SK-N-SH treated with all-trans-retinoic acid at 6 μM for 48 hours (cell line): Measurements from ENCODE around the gene ZNF175.

Experiments used
- ATAC-seq: fragments of 200-7000 bp; cut with Tn5 transposase; 3 replicates; pipeline ENCODE4 v1.9.1; 2020; ENCODE audit warnings: mild to moderate bottlenecking, moderate library complexity
- ARNTL ChIP-seq: fragments of 450-650 bp; formaldehyde crosslinking; IDR thresholded peaks from 2 replicates; pipeline ENCODE4 v1.5.0; 2020; ENCODE audit warnings: low read depth, mild to moderate bottlenecking, moderate library complexity, borderline replicate concordance
- BACH2 ChIP-seq: fragments of 250-450 bp; sonication (Bioruptor Pico); IDR thresholded peaks from 2 replicates; pipeline ENCODE4 v1.9.0; 2021; ENCODE audit warnings: mild to moderate bottlenecking, borderline replicate concordance
- CSDC2 ChIP-seq: fragments of 250-450 bp; sonication (Bioruptor Pico); IDR thresholded peaks from 2 replicates; pipeline ENCODE4 v1.5.0; 2020; ENCODE audit warnings: mild to moderate bottlenecking, moderate library complexity
- ESRRG ChIP-seq: fragments of 250-450 bp; sonication (Bioruptor Pico); IDR thresholded peaks from 2 replicates; pipeline ENCODE4 v1.6.1; 2021; ENCODE audit warnings: mild to moderate bottlenecking
- GLIS3 ChIP-seq: fragments of 250-450 bp; sonication (Bioruptor Pico); IDR thresholded peaks from 2 replicates; pipeline ENCODE4 v1.5.0; 2020; ENCODE audit warnings: mild to moderate bottlenecking, moderate library complexity
- ISL1 ChIP-seq: fragments of 250-450 bp; sonication (Bioruptor Pico); IDR thresholded peaks from 2 replicates; pipeline ENCODE4 v2.1.2; 2022; ENCODE audit warnings: mild to moderate bottlenecking, moderate library complexity
- PPARA ChIP-seq: fragments of 250-450 bp; sonication (Bioruptor Pico); IDR thresholded peaks from 2 replicates; pipeline ENCODE4 v1.5.0; 2020; ENCODE audit warnings: mild to moderate bottlenecking, borderline replicate concordance
- RARB ChIP-seq: fragments of 250-450 bp; sonication (Bioruptor Pico); IDR thresholded peaks from 2 replicates; pipeline ENCODE4 v1.8.0; 2021; ENCODE audit warnings: mild to moderate bottlenecking, moderate library complexity
- SNAI2 ChIP-seq: fragments of 250-450 bp; sonication (Bioruptor Pico); IDR thresholded peaks from 2 replicates; pipeline ENCODE4 v1.5.0; 2020; ENCODE audit warnings: mild to moderate bottlenecking, moderate library complexity
- TOX ChIP-seq: fragments of 250-450 bp; sonication (Bioruptor Pico); IDR thresholded peaks from 2 replicates; pipeline ENCODE4 v1.8.0; 2021; ENCODE audit warnings: mild to moderate bottlenecking, moderate library complexity, borderline replicate concordance
- ZC3H10 ChIP-seq: fragments of 250-450 bp; sonication (Bioruptor Pico); IDR thresholded peaks from 2 replicates; pipeline ENCODE4 v1.5.1; 2021; ENCODE audit warnings: mild to moderate bottlenecking, moderate library complexity
- ZFP3 ChIP-seq: fragments of 250-450 bp; sonication (Bioruptor Pico); IDR thresholded peaks from 2 replicates; pipeline ENCODE4 v1.5.0; 2020; ENCODE audit warnings: mild to moderate bottlenecking, moderate library complexity
- ZFP30 ChIP-seq: fragments of 450-650 bp; formaldehyde crosslinking; IDR thresholded peaks from 2 replicates; pipeline ENCODE4 v1.5.0; 2022; ENCODE audit warnings: mild to moderate bottlenecking, moderate library complexity
- ZNF565 ChIP-seq: fragments of 450-650 bp; formaldehyde crosslinking; conservative IDR thresholded peaks from 2 replicates; pipeline ENCODE4 v1.5.0; 2020; ENCODE audit warnings: low read depth, mild to moderate bottlenecking, moderate library complexity
- ZNF70 ChIP-seq: fragments of 450-650 bp; formaldehyde crosslinking; IDR thresholded peaks from 2 replicates; pipeline ENCODE4 v1.5.0; 2020; ENCODE audit warnings: mild to moderate bottlenecking, moderate library complexity
- ZNF8 ChIP-seq: fragments of 450-650 bp; formaldehyde crosslinking; IDR thresholded peaks from 2 replicates; pipeline ENCODE4 v1.5.0; 2020; ENCODE audit warnings: mild to moderate bottlenecking, moderate library complexity
- TF ChIP-seq, protein P1 (sequence below): fragments of 250-450 bp; sonication (Bioruptor Pico); IDR thresholded peaks from 2 replicates; pipeline ENCODE4 v1.8.0; 2020; ENCODE audit warnings: mild to moderate bottlenecking, moderate library complexity, borderline replicate concordance
- TF ChIP-seq, protein P2 (sequence below): fragments of 250-450 bp; sonication (Bioruptor Pico); IDR thresholded peaks from 2 replicates; pipeline ENCODE4 v1.5.1; 2021; ENCODE audit warnings: mild to moderate bottlenecking, moderate library complexity
- TF ChIP-seq, protein P3 (sequence below): fragments of 250-450 bp; sonication (Bioruptor Pico); IDR thresholded peaks from 2 replicates; pipeline ENCODE4 v1.8.0; 2021; ENCODE audit warnings: low read depth, mild to moderate bottlenecking, moderate library complexity, borderline replicate concordance
- TF ChIP-seq, protein P4 (sequence below): fragments of 250-450 bp; sonication (Bioruptor Pico); IDR thresholded peaks from 2 replicates; pipeline ENCODE4 v1.5.1; 2020; ENCODE audit warnings: low read depth, mild to moderate bottlenecking, moderate library complexity

Gene ZNF175

DNA sequence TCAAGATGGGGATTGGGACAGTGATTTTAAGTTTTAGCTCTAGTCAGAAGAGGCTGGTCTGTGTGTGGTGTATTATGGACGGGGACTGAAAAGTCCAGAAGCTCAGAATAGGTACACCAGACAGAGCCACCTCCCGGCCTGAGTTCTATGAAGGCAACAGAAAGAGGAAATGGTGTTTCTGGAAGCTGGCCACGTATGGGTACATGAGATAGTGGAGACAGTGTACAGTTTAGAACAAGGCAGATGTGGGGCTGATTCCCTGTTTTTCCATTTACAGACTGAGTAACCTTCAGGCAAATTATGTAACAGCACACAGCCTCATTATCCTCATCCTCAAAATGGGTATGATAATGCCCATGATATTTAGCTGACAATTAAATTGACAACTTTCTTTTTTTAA, 1.3 kb downstream of the ZNF175 start:
- no peak for TF ChIP-seq ZNF70 (CRISPR knock-in tag)
- no peak for TF ChIP-seq RARB (CRISPR knock-in tag)
- TF ChIP-seq, all 23 proteins: peak for 0
- ATAC-seq, result no peak

DNA sequence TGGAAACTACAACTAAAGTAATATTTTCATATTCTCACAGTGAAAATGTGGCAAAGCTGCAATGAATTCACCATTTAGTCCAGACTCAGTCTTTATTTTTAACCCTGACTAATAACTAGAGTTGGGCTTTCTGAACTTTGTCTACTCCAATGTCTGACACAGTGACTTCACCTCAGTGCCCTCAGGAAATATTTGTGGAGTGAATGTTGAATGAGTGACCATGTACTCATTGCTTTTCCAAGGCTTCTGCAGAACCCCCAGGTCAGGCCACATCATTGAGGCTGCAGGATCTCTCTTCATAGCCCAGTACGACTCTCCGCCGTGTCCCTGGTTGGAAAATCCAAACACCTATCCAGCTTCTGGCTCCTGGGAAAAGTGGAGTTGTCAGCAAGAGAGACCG, 1.8 kb downstream of the ZNF175 start:
- no peak for TF ChIP-seq ZC3H10 (CRISPR knock-in tag)
- TF ChIP-seq, protein P1, sequence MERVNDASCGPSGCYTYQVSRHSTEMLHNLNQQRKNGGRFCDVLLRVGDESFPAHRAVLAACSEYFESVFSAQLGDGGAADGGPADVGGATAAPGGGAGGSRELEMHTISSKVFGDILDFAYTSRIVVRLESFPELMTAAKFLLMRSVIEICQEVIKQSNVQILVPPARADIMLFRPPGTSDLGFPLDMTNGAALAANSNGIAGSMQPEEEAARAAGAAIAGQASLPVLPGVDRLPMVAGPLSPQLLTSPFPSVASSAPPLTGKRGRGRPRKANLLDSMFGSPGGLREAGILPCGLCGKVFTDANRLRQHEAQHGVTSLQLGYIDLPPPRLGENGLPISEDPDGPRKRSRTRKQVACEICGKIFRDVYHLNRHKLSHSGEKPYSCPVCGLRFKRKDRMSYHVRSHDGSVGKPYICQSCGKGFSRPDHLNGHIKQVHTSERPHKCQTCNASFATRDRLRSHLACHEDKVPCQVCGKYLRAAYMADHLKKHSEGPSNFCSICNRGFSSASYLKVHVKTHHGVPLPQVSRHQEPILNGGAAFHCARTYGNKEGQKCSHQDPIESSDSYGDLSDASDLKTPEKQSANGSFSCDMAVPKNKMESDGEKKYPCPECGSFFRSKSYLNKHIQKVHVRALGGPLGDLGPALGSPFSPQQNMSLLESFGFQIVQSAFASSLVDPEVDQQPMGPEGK, result no peak
- no peak for TF ChIP-seq ZNF70 (CRISPR knock-in tag)
- TF ChIP-seq, protein P2, sequence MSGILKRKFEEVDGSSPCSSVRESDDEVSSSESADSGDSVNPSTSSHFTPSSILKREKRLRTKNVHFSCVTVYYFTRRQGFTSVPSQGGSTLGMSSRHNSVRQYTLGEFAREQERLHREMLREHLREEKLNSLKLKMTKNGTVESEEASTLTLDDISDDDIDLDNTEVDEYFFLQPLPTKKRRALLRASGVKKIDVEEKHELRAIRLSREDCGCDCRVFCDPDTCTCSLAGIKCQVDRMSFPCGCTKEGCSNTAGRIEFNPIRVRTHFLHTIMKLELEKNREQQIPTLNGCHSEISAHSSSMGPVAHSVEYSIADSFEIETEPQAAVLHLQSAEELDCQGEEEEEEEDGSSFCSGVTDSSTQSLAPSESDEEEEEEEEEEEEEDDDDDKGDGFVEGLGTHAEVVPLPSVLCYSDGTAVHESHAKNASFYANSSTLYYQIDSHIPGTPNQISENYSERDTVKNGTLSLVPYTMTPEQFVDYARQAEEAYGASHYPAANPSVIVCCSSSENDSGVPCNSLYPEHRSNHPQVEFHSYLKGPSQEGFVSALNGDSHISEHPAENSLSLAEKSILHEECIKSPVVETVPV (CRISPR knock-in tag), result no peak
- ATAC-seq, result no peak

DNA sequence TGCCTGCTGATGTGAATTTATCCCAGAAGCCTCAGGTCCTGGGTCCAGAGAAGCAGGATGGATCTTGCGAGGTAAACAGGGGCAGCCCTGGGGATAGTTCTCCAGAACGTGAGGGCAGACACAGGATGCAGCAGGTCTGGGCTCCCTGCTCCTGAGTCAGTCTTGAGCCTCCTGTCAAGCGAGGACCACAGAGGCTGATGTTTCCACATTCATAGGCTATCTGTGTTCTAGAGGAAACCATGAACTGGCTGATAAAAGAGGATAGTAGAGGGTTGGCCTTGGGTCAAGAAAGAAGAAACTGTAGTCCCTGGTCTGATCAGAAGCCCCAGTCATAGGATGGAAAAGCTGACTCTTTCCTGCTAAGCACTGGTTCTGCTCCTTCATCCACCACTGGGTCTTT, 2.2 kb downstream of the ZNF175 start:
- TF ChIP-seq RARB (CRISPR knock-in tag) (no peak), ZFP30 (no peak), ZNF565 (CRISPR knock-in tag) (no peak), GLIS3 (CRISPR knock-in tag) (no peak), SNAI2 (CRISPR knock-in tag) (no peak), ZC3H10 (CRISPR knock-in tag) (no peak), ARNTL (CRISPR knock-in tag) (no peak), PPARA (CRISPR knock-in tag) (no peak), ZNF8 (CRISPR knock-in tag) (no peak), ZNF70 (CRISPR knock-in tag) (no peak), CSDC2 (CRISPR knock-in tag) (no peak), ESRRG (CRISPR knock-in tag) (no peak), ISL1 (no peak), BACH2 (no peak)
- TF ChIP-seq, protein P1, result no peak
- TF ChIP-seq, protein P3, sequence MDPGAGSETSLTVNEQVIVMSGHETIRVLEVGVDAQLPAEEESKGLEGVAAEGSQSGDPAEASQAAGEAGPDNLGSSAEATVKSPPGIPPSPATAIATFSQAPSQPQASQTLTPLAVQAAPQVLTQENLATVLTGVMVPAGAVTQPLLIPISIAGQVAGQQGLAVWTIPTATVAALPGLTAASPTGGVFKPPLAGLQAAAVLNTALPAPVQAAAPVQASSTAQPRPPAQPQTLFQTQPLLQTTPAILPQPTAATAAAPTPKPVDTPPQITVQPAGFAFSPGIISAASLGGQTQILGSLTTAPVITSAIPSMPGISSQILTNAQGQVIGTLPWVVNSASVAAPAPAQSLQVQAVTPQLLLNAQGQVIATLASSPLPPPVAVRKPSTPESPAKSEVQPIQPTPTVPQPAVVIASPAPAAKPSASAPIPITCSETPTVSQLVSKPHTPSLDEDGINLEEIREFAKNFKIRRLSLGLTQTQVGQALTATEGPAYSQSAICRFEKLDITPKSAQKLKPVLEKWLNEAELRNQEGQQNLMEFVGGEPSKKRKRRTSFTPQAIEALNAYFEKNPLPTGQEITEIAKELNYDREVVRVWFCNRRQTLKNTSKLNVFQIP (CRISPR knock-in tag), result no peak
- TF ChIP-seq, all 23 proteins: peak for 0
- no peak for ATAC-seq

DNA sequence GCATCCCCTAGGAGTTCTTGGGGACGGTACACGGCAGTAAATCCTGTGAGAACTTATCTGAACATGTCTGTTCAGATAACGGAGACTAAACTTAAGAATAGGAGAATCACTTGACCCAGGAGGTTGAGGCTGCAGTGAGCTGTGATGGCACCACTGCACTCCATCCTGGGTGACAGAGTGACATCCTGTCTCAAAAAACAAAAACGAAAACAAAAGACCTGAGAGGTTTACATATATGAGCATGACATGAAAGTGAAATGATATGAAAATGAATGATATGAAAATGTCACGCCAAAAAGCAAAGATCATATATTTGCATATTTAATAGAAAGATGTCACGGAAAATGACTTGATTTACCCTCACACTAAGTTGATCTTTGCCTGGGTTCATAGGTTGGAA, 5.8 kb downstream of the ZNF175 start:
- no peak for ATAC-seq
- no peak for TF ChIP-seq ZNF70 (CRISPR knock-in tag)
- no peak for TF ChIP-seq ZFP30
- TF ChIP-seq, protein P3 (CRISPR knock-in tag), result no peak
- TF ChIP-seq ARNTL (CRISPR knock-in tag), result no peak

DNA sequence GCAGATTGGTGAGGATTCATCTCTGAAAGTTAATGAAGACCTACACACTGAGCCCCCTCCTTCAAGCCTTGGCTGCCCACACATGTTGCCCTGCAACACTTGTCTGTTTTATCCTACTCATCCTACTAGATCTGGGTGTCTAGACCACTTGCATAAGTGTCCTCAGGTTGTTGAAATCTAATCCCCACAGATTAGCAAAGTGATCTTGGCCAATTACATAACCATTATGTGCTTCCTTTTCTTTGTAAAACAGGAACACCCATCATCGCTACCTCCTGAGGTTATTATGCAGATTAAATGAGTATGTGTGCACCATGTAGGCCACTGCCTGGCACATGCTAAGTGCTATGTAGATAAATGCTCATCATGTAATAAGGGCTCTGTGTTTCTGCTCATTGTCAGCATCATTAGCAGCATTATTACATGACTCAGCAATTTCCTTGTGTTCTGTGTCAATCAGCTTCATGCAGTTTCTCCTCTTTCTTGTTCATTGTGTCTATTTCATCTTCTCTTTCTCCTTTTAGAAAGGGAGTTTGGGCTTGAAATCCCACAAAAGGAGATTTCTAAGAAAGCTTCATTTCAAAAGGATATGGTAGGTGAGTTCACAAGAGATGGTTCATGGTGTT, 15.1 kb downstream of the ZNF175 start:
- no peak for TF ChIP-seq ZFP30
- TF ChIP-seq ZFP3, result no peak
- TF ChIP-seq, protein P1, result no peak
- TF ChIP-seq, protein P2 (CRISPR knock-in tag), result no peak
- TF ChIP-seq CSDC2 (CRISPR knock-in tag), result no peak
- no peak for TF ChIP-seq ZC3H10 (CRISPR knock-in tag)
- TF ChIP-seq, protein P4, sequence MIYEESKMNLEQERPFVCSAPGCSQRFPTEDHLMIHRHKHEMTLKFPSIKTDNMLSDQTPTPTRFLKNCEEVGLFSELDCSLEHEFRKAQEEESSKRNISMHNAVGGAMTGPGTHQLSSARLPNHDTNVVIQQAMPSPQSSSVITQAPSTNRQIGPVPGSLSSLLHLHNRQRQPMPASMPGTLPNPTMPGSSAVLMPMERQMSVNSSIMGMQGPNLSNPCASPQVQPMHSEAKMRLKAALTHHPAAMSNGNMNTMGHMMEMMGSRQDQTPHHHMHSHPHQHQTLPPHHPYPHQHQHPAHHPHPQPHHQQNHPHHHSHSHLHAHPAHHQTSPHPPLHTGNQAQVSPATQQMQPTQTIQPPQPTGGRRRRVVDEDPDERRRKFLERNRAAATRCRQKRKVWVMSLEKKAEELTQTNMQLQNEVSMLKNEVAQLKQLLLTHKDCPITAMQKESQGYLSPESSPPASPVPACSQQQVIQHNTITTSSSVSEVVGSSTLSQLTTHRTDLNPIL, result no peak
- TF ChIP-seq TOX, result no peak
- no peak for TF ChIP-seq ZNF565 (CRISPR knock-in tag)
- no peak for TF ChIP-seq ZNF8 (CRISPR knock-in tag)
- TF ChIP-seq ARNTL (CRISPR knock-in tag), result no peak
- no peak for ATAC-seq
